Umbilical cord (tissue), 2 donors: ENCODE data around the gene MAST1. TPM values are rescaled to one million over a fixed set of nuclear protein-coding genes. Genes with fewer than 3 reads are reported as not detected.
"Not testable (repeated sequence)": the region's sequence is repeated elsewhere in the genome, so short reads cannot be mapped to it uniquely, and the experiment has no call there.

ENCODE experiments used
- DNase-seq: peaks from one replicate; pipeline ENCODE4 v3.0.0-alpha.2; 2015; ENCODE audit warnings: low spot score
- total RNA-seq: library from RNA; depleted of rRNA; stranded (reverse); fragments of >200 nt; gene quantifications from one replicate; pipeline ENCODE4 v1.2.3, GENCODE V29; 2014; ENCODE audit warnings: low replicate concordance; ENCODE audit not compliant: insufficient read depth

Gene MAST1
- total RNA-seq, 1 donor from 2014 or later, result 2.2 TPM

GRCh38 chr19:12891553-12892021 lies 53.3 kb downstream of the MAST1 start:
- no peak for DNase-seq

GRCh38 chr19:12893582-12893981 lies 55.3 kb downstream of the MAST1 start:
- no peak for DNase-seq

- DNase-seq, result no peak
Observed at GRCh38 chr19:12896460-12896859, 58.1 kb downstream of the MAST1 start.

- no peak for DNase-seq
Observed at GRCh38 chr19:12899891-12900518, 61.7 kb downstream of the MAST1 start.

- no peak for DNase-seq
Observed at GRCh38 chr19:12907166-12907565, 68.9 kb downstream of the MAST1 start.

GRCh38 chr19:12912571-12912970 lies 74.3 kb downstream of the MAST1 start:
- DNase-seq, result no peak

GRCh38 chr19:12913011-12913561 lies 74.8 kb downstream of the MAST1 start:
- DNase-seq, result peak; percentile 87

GRCh38 chr19:12913851-12914690 lies 75.8 kb downstream of the MAST1 start:
- DNase-seq, result no peak

- DNase-seq, result not testable (repeated sequence)
Observed at GRCh38 chr19:12915860-12916259, 77.5 kb downstream of the MAST1 start.

GRCh38 chr19:12918253-12918652 lies 79.9 kb downstream of the MAST1 start:
- no peak for DNase-seq

GRCh38 chr19:12921047-12921446 lies 82.7 kb downstream of the MAST1 start:
- no peak for DNase-seq

- no peak for DNase-seq
Observed at GRCh38 chr19:12922959-12923358, 84.6 kb downstream of the MAST1 start.

Other genes with a start within 250 kb of the MAST1 start
- 4.1 TPM for gene ZNF490, start 227.7 kb upstream of the MAST1 start, total RNA-seq
- gene ZNF791, start 227.6 kb upstream of the MAST1 start, total RNA-seq, result 19.0 TPM
- gene MAN2B1, start 171.8 kb upstream of the MAST1 start, total RNA-seq, result 22.1 TPM
- 24.8 TPM for gene WDR83, start 171.7 kb upstream of the MAST1 start, total RNA-seq
- gene DHPS, start 156.6 kb upstream of the MAST1 start, total RNA-seq, result 36.4 TPM
- not detected for gene GNG14, start 150.5 kb upstream of the MAST1 start, total RNA-seq
- gene FBXW9, start 141.9 kb upstream of the MAST1 start, total RNA-seq, result not detected
- 18.5 TPM for gene TNPO2, start 114.6 kb upstream of the MAST1 start, total RNA-seq
- 116 TPM for gene TRIR, start 103.8 kb upstream of the MAST1 start, total RNA-seq
- gene GET3, start 101.0 kb upstream of the MAST1 start, total RNA-seq, result 25.0 TPM
- not detected for gene BEST2, start 86.7 kb upstream of the MAST1 start, total RNA-seq
- 17.1 TPM for gene HOOK2, start 63.0 kb upstream of the MAST1 start, total RNA-seq
- gene JUNB, start 47.0 kb upstream of the MAST1 start, total RNA-seq, result 277 TPM
- 112 TPM for gene PRDX2, start 36.7 kb upstream of the MAST1 start, total RNA-seq
- not detected for gene THSD8, start 36.4 kb upstream of the MAST1 start, total RNA-seq
- 5.3 TPM for gene RNASEH2A, start 31.9 kb upstream of the MAST1 start, total RNA-seq
- not detected for gene RTBDN, start 3.9 kb upstream of the MAST1 start, total RNA-seq
- gene DNASE2, start 42.9 kb downstream of the MAST1 start, total RNA-seq, result 21.7 TPM
- gene KLF1, start 48.7 kb downstream of the MAST1 start, total RNA-seq, result 3.1 TPM
- 9.1 TPM for gene GCDH, start 52.6 kb downstream of the MAST1 start, total RNA-seq
- not detected for gene SYCE2, start 80.8 kb downstream of the MAST1 start, total RNA-seq
- gene FARSA, start 95.2 kb downstream of the MAST1 start, total RNA-seq, result 40.0 TPM
- 404 TPM for gene CALR, start 100.1 kb downstream of the MAST1 start, total RNA-seq
- 18.8 TPM for gene RAD23A, start 107.3 kb downstream of the MAST1 start, total RNA-seq
- gene GADD45GIP1, start 118.7 kb downstream of the MAST1 start, total RNA-seq, result 18.3 TPM
- gene DAND5, start 131.1 kb downstream of the MAST1 start, total RNA-seq, result not detected
- 56.8 TPM for gene NFIX, start 157.0 kb downstream of the MAST1 start, total RNA-seq